Measurements from ENCODE around the gene LTBP4. TPM values are rescaled to one million over a fixed set of nuclear protein-coding genes. Genes with fewer than 3 reads are reported as not detected.
A peak's percentile ranks its signal among the peaks of the same experiment; 100 is the strongest.
"Not testable (repeated sequence)": the region's sequence is repeated elsewhere in the genome, so short reads cannot be mapped to it uniquely, and the experiment has no call there.

The LTBP4 gene
- total and polyA plus RNA-seq, 2 donors (not counting 1 experiment from before 2014, with no cell fraction given) = 81.2 to 105 TPM

- peak overlapping the region; percentile 15 for H3K27ac Mint-ChIP-seq
- intact Hi-C loops (cut with micrococcal nuclease) = no loop called here
- DNase-seq (no peak), ATAC-seq (ENCODE audit: low read depth) (no peak)
- no peak overlapping the region for H3K4me3 Mint-ChIP-seq
- Histone ChIP-seq H3K36me3 (replicated peaks in 1 of 2; ENCODE audit: control extremely low read depth in 1 of 2, control insufficient read depth in 1 of 2, extremely low read depth in 1 of 2, insufficient read depth in 2 of 2, low read length in 1 of 2) (peaks cover 0 to 37% of the 10 kb centered on the region in 2 experiments), H3K79me2 (ENCODE audit: control insufficient read depth, insufficient read depth, low read length) (no peaks in the 10 kb centered on the region), H3K9ac (ENCODE audit: low read length) (no peak overlapping the region), H3K27ac (ENCODE audit: low read length in 2 of 2) (no peak overlapping the region), H3K4me2 (replicated peaks; ENCODE audit: low read depth, low read length, poor library complexity, severe bottlenecking) (no peak overlapping the region), H2AFZ (ENCODE audit: insufficient read depth, low read depth, low read length, poor library complexity, severe bottlenecking) (no peak overlapping the region), H3K27me3 (replicated peaks in 1 of 4; ENCODE audit: control extremely low read depth in 1 of 4, control insufficient read depth in 3 of 4, insufficient read depth in 4 of 4, low read length in 3 of 4) (peaks cover 0 to 6% (median 0%) of the 10 kb centered on the region in 4 experiments), H3K4me3 (ENCODE audit: control extremely low read depth in 1 of 5, extremely low read depth in 1 of 5, insufficient read depth in 1 of 5, low read depth in 2 of 5, low read length in 4 of 5) (no peak overlapping the region), H3K9me3 (ENCODE audit: control extremely low read depth in 1 of 3, control insufficient read depth in 2 of 3, insufficient read depth in 1 of 3, low read length in 2 of 3) (peaks cover 0 to 6% (median 2%) of the 10 kb centered on the region in 3 donors), H4K20me1 (ENCODE audit: control insufficient read depth, insufficient read depth, low read length, poor library complexity, severe bottlenecking) (no peaks in the 10 kb centered on the region), H3K4me1 (ENCODE audit: control insufficient read depth in 2 of 2, insufficient read depth in 2 of 2, low read length in 2 of 2) (no peaks in the 10 kb centered on the region)
- no peaks in the 10 kb centered on the region for H3K27me3 Mint-ChIP-seq
- ChIA-PET POLR2A (no interaction called here), CTCF (interaction anchor here (2.4 kb wide), 1 partner anchor 13 kb away, joined by 10 read pairs; no protein-coding TSS in a partner anchor)
- H3K4me1 Mint-ChIP-seq = no peaks in the 10 kb centered on the region
- WGBS (ENCODE audit: insufficient coverage) = 98% methylated on average over 16 of the region's 22 CpGs
- TF ChIP-seq EZH2 (IDR thresholded peaks at IDR 0.05; ENCODE audit: borderline replicate concordance, insufficient read depth, low read depth, low read length, poor library complexity, severe bottlenecking) (no peak), CTCF (IDR thresholded peaks at IDR 0.05) (no peak)
- H3K9me3 Mint-ChIP-seq (ENCODE audit: insufficient read depth) = no peaks in the 10 kb centered on the region
Observed at GRCh38 chr19:40590464-40591265, 10.5 kb upstream of the LTBP4 start.

DNA sequence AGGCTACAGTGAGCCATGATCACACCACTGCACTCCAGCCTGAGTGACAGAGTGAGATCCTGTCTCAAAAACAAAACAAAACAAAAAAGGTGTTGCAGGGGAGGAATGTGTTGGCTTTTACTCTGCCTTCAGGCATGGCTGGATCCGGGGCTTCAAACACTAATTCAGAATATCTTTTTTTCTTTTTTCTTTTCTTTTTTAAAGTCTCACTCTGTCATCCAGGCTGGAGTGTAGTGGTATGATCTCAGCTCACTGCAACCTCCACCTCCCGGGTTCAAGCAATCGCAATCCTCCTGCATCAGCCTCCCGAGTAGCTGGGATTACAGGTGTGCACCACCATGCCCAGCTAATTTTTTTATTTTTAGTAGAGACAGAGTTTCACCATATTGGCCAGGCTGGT is 9.4 kb upstream of the LTBP4 start:
- H3K79me2 ChIP-seq (ENCODE audit: control insufficient read depth, insufficient read depth, low read length); H3K9ac ChIP-seq (ENCODE audit: low read length); H3K9me3 Mint-ChIP-seq (ENCODE audit: insufficient read depth); H3K4me1 Mint-ChIP-seq; H3K4me1 ChIP-seq (ENCODE audit: control insufficient read depth in 2 of 2, insufficient read depth in 2 of 2, low read length in 2 of 2); H3K27ac Mint-ChIP-seq; DNase-seq; H3K4me2 ChIP-seq (replicated peaks; ENCODE audit: low read depth, low read length, poor library complexity, severe bottlenecking); H3K4me3 ChIP-seq (ENCODE audit: control extremely low read depth in 1 of 5, extremely low read depth in 1 of 5, insufficient read depth in 1 of 5, low read depth in 2 of 5, low read length in 4 of 5); ATAC-seq (ENCODE audit: low read depth); H3K4me3 Mint-ChIP-seq; H4K20me1 ChIP-seq (ENCODE audit: control insufficient read depth, insufficient read depth, low read length, poor library complexity, severe bottlenecking); H2AFZ ChIP-seq (ENCODE audit: insufficient read depth, low read depth, low read length, poor library complexity, severe bottlenecking); intact Hi-C loops (cut with micrococcal nuclease); H3K27me3 Mint-ChIP-seq; H3K27ac ChIP-seq (ENCODE audit: low read length in 2 of 2); POLR2A ChIA-PET: not testable (repeated sequence)
- Histone ChIP-seq H3K27me3 (replicated peaks in 1 of 4; ENCODE audit: control extremely low read depth in 1 of 4, control insufficient read depth in 3 of 4, insufficient read depth in 4 of 4, low read length in 3 of 4) (peaks cover 0 to 13% (median 4%) of the 10 kb centered on the region in 4 experiments), H3K9me3 (ENCODE audit: control extremely low read depth in 1 of 3, control insufficient read depth in 2 of 3, insufficient read depth in 1 of 3, low read length in 2 of 3) (peaks cover 0 to 12% (median 2%) of the 10 kb centered on the region in 3 donors), H3K36me3 (replicated peaks in 1 of 2; ENCODE audit: control extremely low read depth in 1 of 2, control insufficient read depth in 1 of 2, extremely low read depth in 1 of 2, insufficient read depth in 2 of 2, low read length in 1 of 2) (peaks cover 0 to 27% of the 10 kb centered on the region in 2 experiments)
- CTCF ChIA-PET = interaction anchor here (1.0 to 2.4 kb wide), 2 partner anchors 12 to 43 kb away, joined by 3 to 10 read pairs; no protein-coding TSS in a partner anchor
- no CpG with 5 or more reads among the region's 4 CpGs for whole genome bisulfite sequencing (ENCODE audit: insufficient coverage)
